GM23338 (cell line): ENCODE measurements around the gene KDSR. TPM values are rescaled to one million over a fixed set of nuclear protein-coding genes. Genes with fewer than 3 reads are reported as not detected.

Experiments
- ATAC-seq: fragments of 200-7000 bp; cut with Tn5 transposase; 3 replicates; pipeline ENCODE4 v1.9.1; 2020
- DNase-seq: peaks from one replicate; pipeline ENCODE4 v3.0.0-alpha.2; 2015; ENCODE audit warnings: low spot score
- H2AFZ ChIP-seq: fragments of 200-600 bp; sonication (generic); 2 replicates; pipeline ENCODE4 v1.8.0; 2016; ENCODE audit warnings: antibody characterized with exemption, mild to moderate bottlenecking, moderate library complexity
- H3F3A ChIP-seq: fragments of 200-600 bp; sonication (generic); replicated peaks from 2 replicates; pipeline ENCODE4 v1.8.0; 2017; ENCODE audit warnings: antibody characterized with exemption, mixed run types, low read depth
- H3K27ac ChIP-seq: fragments of 200-600 bp; sonication (generic); 2 replicates; pipeline ENCODE4 v1.6.1; 2016; ENCODE audit warnings: low read depth
- H3K27me3 ChIP-seq: fragments of 200-600 bp; sonication (generic); 2 replicates; pipeline ENCODE4 v1.8.0; 2016; ENCODE audit warnings: mild to moderate bottlenecking, mixed run types, moderate library complexity; ENCODE audit not compliant: insufficient read depth
- H3K36me3 ChIP-seq: fragments of 200-600 bp; sonication (generic); 2 replicates; pipeline ENCODE4 v1.8.0; 2016; ENCODE audit warnings: mild to moderate bottlenecking; ENCODE audit not compliant: insufficient read depth
- H3K4me1 ChIP-seq: fragments of 200-600 bp; sonication (generic); 2 replicates; pipeline ENCODE4 v1.8.0; 2016; ENCODE audit warnings: mild to moderate bottlenecking, moderate library complexity; ENCODE audit not compliant: insufficient read depth
- H3K4me2 ChIP-seq: fragments of 200-600 bp; sonication (generic); 2 replicates; pipeline ENCODE4 v1.7.1; 2017; ENCODE audit warnings: mixed run types
- H3K4me3 ChIP-seq: fragments of 200-600 bp; sonication (generic); 2 replicates; pipeline ENCODE4 v1.6.1; 2016; ENCODE audit warnings: mixed run types
- H3K79me2 ChIP-seq: fragments of 200-600 bp; sonication (generic); replicated peaks from 2 replicates; pipeline ENCODE4 v1.8.0; 2017; ENCODE audit warnings: mild to moderate bottlenecking; ENCODE audit not compliant: insufficient read depth
- H3K9me2 ChIP-seq: fragments of 200-600 bp; sonication (generic); 2 replicates; pipeline ENCODE4 v1.8.0; 2017; ENCODE audit not compliant: insufficient read depth
- H4K20me1 ChIP-seq: fragments of 200-600 bp; sonication (generic); replicated peaks from 2 replicates; pipeline ENCODE4 v1.8.0; 2017; ENCODE audit warnings: mild to moderate bottlenecking; ENCODE audit not compliant: insufficient read depth
- H3K27ac Mint-ChIP-seq: 2 replicates; pipeline ENCODE4 v1.8.0; 2020; ENCODE audit warnings: inconsistent platforms, mild to moderate bottlenecking, moderate library complexity, mixed read lengths
- H3K27me3 Mint-ChIP-seq: 3 replicates; pipeline ENCODE4 v1.8.0; 2022; ENCODE audit warnings: low read depth, mild to moderate bottlenecking, moderate library complexity, mixed read lengths, inconsistent platforms; ENCODE audit not compliant: insufficient read depth, poor library complexity
- H3K36me3 Mint-ChIP-seq: 3 replicates; pipeline ENCODE4 v1.8.0; 2021; ENCODE audit warnings: low read depth, mild to moderate bottlenecking, inconsistent platforms, moderate library complexity, mixed read lengths
- H3K4me1 Mint-ChIP-seq: 3 replicates; pipeline ENCODE4 v1.8.0; 2020; ENCODE audit warnings: mild to moderate bottlenecking, inconsistent platforms, mixed read lengths
- H3K4me3 Mint-ChIP-seq: 3 replicates; pipeline ENCODE4 v1.8.0; 2021; ENCODE audit warnings: moderate library complexity, mild to moderate bottlenecking, inconsistent platforms, mixed read lengths
- H3K9me3 Mint-ChIP-seq: 3 replicates; pipeline ENCODE4 v1.8.0; 2020; ENCODE audit warnings: moderate library complexity, mild to moderate bottlenecking, inconsistent platforms, mixed read lengths
- CREB1 ChIP-seq: fragments of 250-450 bp; sonication (Bioruptor Pico); IDR thresholded peaks from 2 replicates; pipeline ENCODE4 v1.5.0; 2020; ENCODE audit warnings: low read depth, mild to moderate bottlenecking, moderate library complexity
- EZH2 ChIP-seq: fragments of 200-600 bp; sonication (generic); IDR thresholded peaks from one replicate; pipeline ENCODE4 v1.8.0; 2017; ENCODE audit warnings: antibody characterized with exemption, mild to moderate bottlenecking, low read depth; ENCODE audit not compliant: unreplicated experiment
- EZH2phosphoT487 ChIP-seq: fragments of 200-600 bp; sonication (generic); IDR thresholded peaks from one replicate; pipeline ENCODE4 v1.8.1; 2018; ENCODE audit warnings: antibody characterized with exemption; ENCODE audit not compliant: unreplicated experiment
- JUNB ChIP-seq: IDR thresholded peaks from one replicate; pipeline ENCODE4 v1.6.1; 2016; ENCODE audit warnings: antibody characterized with exemption; ENCODE audit not compliant: unreplicated experiment
- NANOG ChIP-seq: IDR thresholded peaks from 2 replicates; pipeline ENCODE4 v1.6.1; 2016; ENCODE audit warnings: antibody characterized with exemption, borderline replicate concordance
- POLR2AphosphoS5 ChIP-seq: IDR thresholded peaks from 2 replicates; pipeline ENCODE4 v1.6.1; 2016; ENCODE audit warnings: antibody characterized with exemption, low read depth
- REST ChIP-seq: IDR thresholded peaks from one replicate; pipeline ENCODE4 v1.6.1; 2018; ENCODE audit warnings: antibody characterized with exemption; ENCODE audit not compliant: unreplicated experiment
- STAT1 ChIP-seq: IDR thresholded peaks from one replicate; pipeline ENCODE4 v1.6.1; 2016; ENCODE audit warnings: antibody characterized with exemption; ENCODE audit not compliant: unreplicated experiment
- ZNF114 ChIP-seq: fragments of 250-450 bp; sonication (Bioruptor Pico); IDR thresholded peaks from 2 replicates; pipeline ENCODE4 v1.5.0; 2020; ENCODE audit warnings: mild to moderate bottlenecking, moderate library complexity
- ZNF331 ChIP-seq: fragments of 250-450 bp; sonication (Bioruptor Pico); IDR thresholded peaks from 2 replicates; pipeline ENCODE4 v1.5.0; 2020; ENCODE audit warnings: low read depth, mild to moderate bottlenecking, moderate library complexity
- polyA plus RNA-seq: library from polyadenylated mRNA; unstranded; fragments of >200 nt; fragmentation: Nextera tagmentation; extraction: Ambion mirVana; gene quantifications from 2 replicates; pipeline ENCODE4 v1.2.1, GENCODE V29; 2016
- total RNA-seq: library from RNA; depleted of rRNA; stranded (reverse); fragments of >200 nt; shearing (Covaris generic); gene quantifications from 2 replicates; pipeline ENCODE4 v1.2.3, GENCODE V29; 2014
- TF ChIP-seq, protein P1 (sequence below), 2 experiments: fragments of 200-600 bp in 1 of 2; sonication (generic) in 1 of 2; conservative IDR thresholded peaks; 2 replicates each; pipeline versions ENCODE4 v1.5.1 to v1.6.1; 2016 to 2017; ENCODE audit warnings: antibody characterized with exemption in 2 of 2, low read depth in 2 of 2, mild to moderate bottlenecking in 2 of 2, moderate library complexity in 1 of 2
- TF ChIP-seq, protein P2 (sequence below): IDR thresholded peaks from 2 replicates; pipeline ENCODE4 v1.6.1; 2016; ENCODE audit warnings: antibody characterized with exemption

The KDSR gene
- total and polyA plus RNA-seq, 2 experiments from 2014 or later: 23.7 to 36.3 TPM

GRCh38 chr18:63379639-63379962 lies 12.6 kb upstream of the KDSR start:
- H3K4me1 Mint-ChIP-seq: no peaks in the 10 kb centered on the region

DNA sequence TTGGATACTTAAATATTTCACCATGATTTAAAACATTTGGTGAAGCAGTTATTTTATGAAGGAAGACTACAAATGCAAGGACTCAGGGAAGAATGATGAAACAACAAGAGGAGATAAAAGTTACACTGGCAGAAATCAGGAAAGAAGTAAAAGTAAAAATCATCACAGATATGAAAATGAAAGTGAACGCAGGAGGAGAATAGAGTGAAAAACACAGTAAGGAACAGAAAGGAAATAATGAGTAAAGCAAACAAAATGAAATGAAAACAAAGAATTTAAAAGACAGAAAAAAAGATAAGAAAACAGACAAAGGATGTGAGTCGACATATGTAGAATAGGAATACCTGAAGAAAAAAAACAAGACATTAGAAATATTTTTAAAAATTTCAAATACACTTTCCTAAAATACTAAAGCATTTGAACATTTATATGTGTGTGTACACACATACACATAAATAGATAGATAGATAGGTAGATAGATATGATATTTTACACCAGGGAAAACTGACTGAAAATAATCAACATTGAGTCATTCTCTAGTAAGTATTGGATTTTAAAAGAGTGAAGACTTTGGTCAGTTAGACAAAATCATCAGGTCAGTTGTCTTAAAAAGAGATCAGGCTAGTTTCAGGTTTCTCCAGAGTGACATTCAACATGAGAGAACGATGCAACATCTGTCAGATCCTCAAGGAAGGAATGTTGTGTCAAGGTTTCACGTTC lies 12.1 kb upstream of the KDSR start:
- peaks cover 15% of the 10 kb centered on the region for H3K9me3 Mint-ChIP-seq
- H3K36me3 Mint-ChIP-seq: no peaks in the 10 kb centered on the region
- DNase-seq (peak; percentile 5), ATAC-seq (no peak)
- no peak overlapping the region for H2AFZ ChIP-seq
- H3K27me3 Mint-ChIP-seq: no peaks in the 10 kb centered on the region
- H3K4me1 ChIP-seq: no peaks in the 10 kb centered on the region
- no peak overlapping the region for H3K27ac Mint-ChIP-seq
- no peaks in the 10 kb centered on the region for H3K79me2 ChIP-seq
- H3K4me3 Mint-ChIP-seq: no peak overlapping the region
- TF ChIP-seq, protein P1, sequence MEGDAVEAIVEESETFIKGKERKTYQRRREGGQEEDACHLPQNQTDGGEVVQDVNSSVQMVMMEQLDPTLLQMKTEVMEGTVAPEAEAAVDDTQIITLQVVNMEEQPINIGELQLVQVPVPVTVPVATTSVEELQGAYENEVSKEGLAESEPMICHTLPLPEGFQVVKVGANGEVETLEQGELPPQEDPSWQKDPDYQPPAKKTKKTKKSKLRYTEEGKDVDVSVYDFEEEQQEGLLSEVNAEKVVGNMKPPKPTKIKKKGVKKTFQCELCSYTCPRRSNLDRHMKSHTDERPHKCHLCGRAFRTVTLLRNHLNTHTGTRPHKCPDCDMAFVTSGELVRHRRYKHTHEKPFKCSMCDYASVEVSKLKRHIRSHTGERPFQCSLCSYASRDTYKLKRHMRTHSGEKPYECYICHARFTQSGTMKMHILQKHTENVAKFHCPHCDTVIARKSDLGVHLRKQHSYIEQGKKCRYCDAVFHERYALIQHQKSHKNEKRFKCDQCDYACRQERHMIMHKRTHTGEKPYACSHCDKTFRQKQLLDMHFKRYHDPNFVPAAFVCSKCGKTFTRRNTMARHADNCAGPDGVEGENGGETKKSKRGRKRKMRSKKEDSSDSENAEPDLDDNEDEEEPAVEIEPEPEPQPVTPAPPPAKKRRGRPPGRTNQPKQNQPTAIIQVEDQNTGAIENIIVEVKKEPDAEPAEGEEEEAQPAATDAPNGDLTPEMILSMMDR (conservative IDR thresholded peaks at IDR 0.05; ENCODE audit: low read depth in 2 of 2): no peak
- TF ChIP-seq POLR2AphosphoS5 (no peak), EZH2 (no peak), NANOG (no peak), EZH2phosphoT487 (no peak), REST (no peak), CREB1 (no peak), STAT1 (no peak), ZNF114 (no peak), JUNB (no peak)
- TF ChIP-seq, protein P2, sequence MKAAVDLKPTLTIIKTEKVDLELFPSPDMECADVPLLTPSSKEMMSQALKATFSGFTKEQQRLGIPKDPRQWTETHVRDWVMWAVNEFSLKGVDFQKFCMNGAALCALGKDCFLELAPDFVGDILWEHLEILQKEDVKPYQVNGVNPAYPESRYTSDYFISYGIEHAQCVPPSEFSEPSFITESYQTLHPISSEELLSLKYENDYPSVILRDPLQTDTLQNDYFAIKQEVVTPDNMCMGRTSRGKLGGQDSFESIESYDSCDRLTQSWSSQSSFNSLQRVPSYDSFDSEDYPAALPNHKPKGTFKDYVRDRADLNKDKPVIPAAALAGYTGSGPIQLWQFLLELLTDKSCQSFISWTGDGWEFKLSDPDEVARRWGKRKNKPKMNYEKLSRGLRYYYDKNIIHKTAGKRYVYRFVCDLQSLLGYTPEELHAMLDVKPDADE: no peak
- no peaks in the 10 kb centered on the region for H3F3A ChIP-seq
- H4K20me1 ChIP-seq: no peaks in the 10 kb centered on the region
- no peaks in the 10 kb centered on the region for H3K9me2 ChIP-seq
- H3K27me3 ChIP-seq: no peaks in the 10 kb centered on the region
- H3K36me3 ChIP-seq: no peaks in the 10 kb centered on the region
- no peak overlapping the region for H3K4me2 ChIP-seq
- H3K27ac ChIP-seq: no peak overlapping the region
- H3K4me3 ChIP-seq: no peak overlapping the region
- H3K4me1 Mint-ChIP-seq: no peaks in the 10 kb centered on the region

More at GRCh38 chr18:63379639-63379962, 12.6 kb upstream of the KDSR start:
- Histone ChIP-seq H3K27me3 (no peaks in the 10 kb centered on the region), H3K4me3 (no peak overlapping the region), H3K27ac (no peak overlapping the region), H3K36me3 (no peaks in the 10 kb centered on the region), H3K4me2 (no peak overlapping the region), H3K9me2 (no peaks in the 10 kb centered on the region), H3F3A (no peaks in the 10 kb centered on the region), H2AFZ (no peak overlapping the region), H3K4me1 (no peaks in the 10 kb centered on the region), H3K79me2 (no peaks in the 10 kb centered on the region), H4K20me1 (no peaks in the 10 kb centered on the region)
- no peak for ATAC-seq
- Mint-ChIP-seq H3K36me3 (no peaks in the 10 kb centered on the region), H3K9me3 (peaks cover 14% of the 10 kb centered on the region), H3K4me3 (no peak overlapping the region), H3K27ac (no peak overlapping the region), H3K27me3 (no peaks in the 10 kb centered on the region)
- DNase-seq: no peak
- TF ChIP-seq, protein P2: no peak
- no peak for TF ChIP-seq ZNF331 (CRISPR knock-in tag)
- no peak for TF ChIP-seq EZH2phosphoT487
